Keratinocyte (primary cell): ENCODE results near the gene CHIT1.
"Not testable (repeated sequence)": the region's sequence is repeated elsewhere in the genome, so short reads cannot be mapped to it uniquely, and the experiment has no call there.

Experiments
- CTCF ChIP-seq, 3 experiments: IDR thresholded peaks in 1 of 3; conservative IDR thresholded peaks in 1 of 3; optimal IDR thresholded peaks in 1 of 3; 2 replicates in 2 of 3; 3 replicates in 1 of 3; pipeline versions ENCODE3 to v1.5.1; 2011; ENCODE audit warnings: low read length in 3 of 3, mild to moderate bottlenecking in 3 of 3, moderate library complexity in 2 of 3, control low read depth in 1 of 3, inconsistent platforms in 1 of 3; ENCODE audit not compliant: insufficient read depth in 2 of 3; ENCODE audit errors: extremely low read depth in 1 of 3
- EZH2 ChIP-seq: IDR thresholded peaks from one replicate; pipeline ENCODE4 v1.6.1; 2012; ENCODE audit warnings: inconsistent platforms, mild to moderate bottlenecking, low read length, moderate library complexity

DNA sequence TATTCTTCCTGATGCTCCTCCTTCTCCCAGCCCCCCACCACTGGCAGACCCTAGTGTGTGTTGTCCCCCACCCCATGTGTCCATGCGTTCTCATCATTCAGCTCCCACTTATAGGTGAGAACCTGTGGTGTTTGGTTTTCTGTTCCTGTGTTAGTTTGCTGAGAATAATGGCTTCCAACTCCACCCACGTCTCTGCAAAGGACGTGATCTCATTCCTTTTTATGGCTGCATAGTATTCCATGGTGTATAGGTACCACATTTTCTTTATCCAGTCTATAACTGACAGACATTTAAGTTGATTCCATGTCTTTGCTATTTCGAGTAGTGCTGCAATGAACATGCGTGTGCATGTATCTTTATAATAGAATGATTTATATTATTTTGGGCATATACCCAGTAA lies 12.2 kb upstream of the CHIT1 start:
- TF ChIP-seq CTCF (optimal IDR thresholded peaks at IDR 0.05 in 1 of 3, IDR thresholded peaks at IDR 0.05 in 1 of 3, conservative IDR thresholded peaks at IDR 0.05 in 1 of 3; ENCODE audit: extremely low read depth in 1 of 3, insufficient read depth in 2 of 3, low read length in 3 of 3); EZH2: not testable (repeated sequence)
